Suprapubic skin (tissue), 4 donors: ENCODE results near the gene STEAP4. TPM values are rescaled to one million over a fixed set of nuclear protein-coding genes. Genes with fewer than 3 reads are reported as not detected.

Source experiments
- DNase-seq, 2 donors: peaks; one replicate each; pipeline ENCODE4 v3.0.0-alpha.2; 2019; ENCODE audit warnings: low spot score in 2 of 2
- H3K27ac ChIP-seq: fragments of 200-600 bp; sonication (generic); one replicate; pipeline ENCODE4 v1.5.1; 2019
- H3K27me3 ChIP-seq: fragments of 200-600 bp; sonication (generic); one replicate; pipeline ENCODE4 v1.5.1; 2019
- H3K36me3 ChIP-seq: fragments of 200-600 bp; sonication (generic); one replicate; pipeline ENCODE4 v1.5.1; 2019
- H3K4me1 ChIP-seq: fragments of 200-600 bp; sonication (generic); one replicate; pipeline ENCODE4 v1.5.1; 2019
- H3K4me3 ChIP-seq: fragments of 200-600 bp; sonication (generic); one replicate; pipeline ENCODE4 v1.5.1; 2019; ENCODE audit warnings: mild to moderate bottlenecking
- H3K9me3 ChIP-seq: fragments of 200-600 bp; sonication (generic); one replicate; pipeline ENCODE4 v1.5.1; 2019
- CTCF ChIP-seq, 2 donors: fragments of 200-600 bp in 1 of 2; fragments of 450-650 bp in 1 of 2; sonication (generic) in 1 of 2; IDR thresholded peaks; one replicate each; pipeline ENCODE4 v1.5.1; 2016 to 2019; ENCODE audit warnings: antibody characterized with exemption in 2 of 2, mild to moderate bottlenecking in 1 of 2, moderate library complexity in 1 of 2
- EP300 ChIP-seq: sonication (generic); formaldehyde crosslinking; IDR thresholded peaks from one replicate; pipeline ENCODE4 v1.6.1; 2017; ENCODE audit warnings: antibody characterized with exemption
- POLR2A ChIP-seq, 2 donors: fragments of 450-650 bp; IDR thresholded peaks; one replicate each; pipeline ENCODE4 v1.6.1; 2017; ENCODE audit warnings: antibody characterized with exemption in 2 of 2, mild to moderate bottlenecking in 2 of 2, moderate library complexity in 2 of 2
- POLR2AphosphoS5 ChIP-seq, 3 donors: sonication (generic); formaldehyde crosslinking; IDR thresholded peaks; one replicate each; pipeline ENCODE4 v1.6.1; 2017; ENCODE audit warnings: antibody characterized with exemption in 3 of 3
- WGBS: methylation state at CpG from one replicate; pipeline ENCODE4 v1.1.5; 2018; 5-methylcytosine and 5-hydroxymethylcytosine counted together
- total RNA-seq, 4 donors: library from RNA; depleted of rRNA; stranded (reverse); fragments of >200 nt; gene quantifications; one replicate each; pipeline ENCODE4 v1.1.0, GENCODE V29; 2016

The STEAP4 gene
- total RNA-seq, 4 donors from 2014 or later: 19.3 to 33.0 (median 24.2) TPM

- TF ChIP-seq EP300 (no peak), POLR2A (IDR thresholded peaks at IDR 0.05) (no peak), POLR2AphosphoS5 (IDR thresholded peaks at IDR 0.05) (no peak), CTCF (IDR thresholded peaks at IDR 0.05) (no peak)
- no peak for DNase-seq
- no peak overlapping the region for H3K27ac ChIP-seq
- WGBS: 100% methylated on average over 1 of the region's 1 CpG
- no peaks in the 10 kb centered on the region for H3K36me3 ChIP-seq
- peaks cover 8% of the 10 kb centered on the region for H3K4me1 ChIP-seq
- H3K27me3 ChIP-seq: no peaks in the 10 kb centered on the region
- H3K9me3 ChIP-seq: no peaks in the 10 kb centered on the region
- H3K4me3 ChIP-seq: no peak overlapping the region
These were observed 6.2 kb downstream of the STEAP4 start for GRCh38 chr7:88300401-88300945.

DNA sequence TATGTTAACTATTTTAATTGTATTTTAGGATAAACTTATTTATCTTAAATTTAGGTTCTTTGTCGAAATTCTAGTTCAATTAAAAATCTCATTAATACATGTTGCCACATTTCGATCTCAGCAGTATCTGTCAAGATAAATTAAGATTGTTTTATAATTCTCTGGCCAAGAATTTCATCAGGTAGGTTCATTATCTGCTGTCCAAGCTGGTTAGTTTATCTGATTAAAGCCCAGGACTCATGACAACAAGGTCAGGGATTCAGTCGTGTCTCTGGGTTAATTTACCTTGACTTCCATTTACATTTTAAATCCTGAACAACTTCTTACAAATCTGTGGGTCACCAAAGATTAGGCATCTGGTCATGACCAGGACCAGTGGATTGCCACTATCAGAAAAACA is 7.6 kb downstream of the STEAP4 start:
- Histone ChIP-seq H3K36me3 (no peaks in the 10 kb centered on the region), H3K4me1 (peaks cover 6% of the 10 kb centered on the region), H3K9me3 (no peaks in the 10 kb centered on the region), H3K27ac (no peak overlapping the region), H3K27me3 (no peaks in the 10 kb centered on the region), H3K4me3 (no peak overlapping the region)
- TF ChIP-seq EP300: no peak
- no peak for TF ChIP-seq POLR2AphosphoS5 (IDR thresholded peaks at IDR 0.05)
- no peak for TF ChIP-seq POLR2A (IDR thresholded peaks at IDR 0.05)
- TF ChIP-seq CTCF (IDR thresholded peaks at IDR 0.05): no peak
- DNase-seq: no peak
- WGBS: 84% methylated on average over 3 of the region's 3 CpGs

- Histone ChIP-seq H3K27me3 (no peaks in the 10 kb centered on the region), H3K4me3 (no peak overlapping the region), H3K9me3 (no peaks in the 10 kb centered on the region), H3K27ac (no peak overlapping the region), H3K4me1 (peaks cover 18% of the 10 kb centered on the region), H3K36me3 (no peaks in the 10 kb centered on the region)
- 98% methylated on average over 1 of the region's 1 CpG for WGBS
- no peak for DNase-seq
- TF ChIP-seq CTCF (IDR thresholded peaks at IDR 0.05) (no peak), EP300 (no peak), POLR2AphosphoS5 (IDR thresholded peaks at IDR 0.05) (no peak), POLR2A (IDR thresholded peaks at IDR 0.05) (no peak)
These were observed 12.8 kb downstream of the STEAP4 start for GRCh38 chr7:88293866-88294265.

DNA sequence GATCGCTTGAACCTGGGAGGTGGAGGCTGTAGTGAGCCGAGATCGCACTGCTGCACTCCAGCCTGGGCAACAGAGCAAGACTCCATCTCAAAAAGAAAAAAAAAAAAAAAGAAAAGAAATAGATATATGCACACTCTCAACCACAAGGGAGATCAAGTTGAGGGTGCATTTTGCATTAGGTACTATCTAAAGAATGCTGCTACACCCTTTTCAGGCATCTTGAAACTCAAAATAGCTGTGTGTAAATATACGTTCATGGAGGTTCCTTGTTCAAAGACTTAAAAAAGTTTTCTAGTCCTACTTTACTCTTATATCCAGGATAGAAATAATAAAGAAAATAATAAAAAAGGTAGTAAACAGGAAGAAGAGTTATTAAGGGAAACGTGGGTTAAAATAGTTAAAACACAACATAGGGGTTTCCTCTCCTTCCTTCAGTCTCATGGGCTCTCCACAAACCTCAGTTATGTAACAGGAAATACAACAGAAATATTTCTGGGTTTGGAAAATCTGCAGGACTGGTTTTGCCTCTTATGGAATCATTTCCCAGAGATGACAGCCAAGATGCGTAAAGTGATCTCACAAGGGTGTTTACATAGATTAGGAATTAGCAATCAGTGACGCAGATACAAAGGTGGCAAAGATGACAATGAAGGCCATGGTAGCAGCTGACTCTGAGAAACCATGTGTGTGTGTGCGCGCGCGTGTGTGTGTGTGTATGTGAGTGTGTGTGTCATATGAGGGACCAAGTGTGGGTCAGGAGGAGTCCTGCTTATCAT is 15.1 kb downstream of the STEAP4 start:
- no peaks in the 10 kb centered on the region for H3K27me3 ChIP-seq
- H3K9me3 ChIP-seq: no peaks in the 10 kb centered on the region
- DNase-seq: no peak
- peaks cover 18% of the 10 kb centered on the region for H3K4me1 ChIP-seq
- no peak for TF ChIP-seq POLR2A (IDR thresholded peaks at IDR 0.05)
- no peak overlapping the region for H3K4me3 ChIP-seq
- WGBS: 74% methylated on average over 11 of the region's 11 CpGs
- H3K36me3 ChIP-seq: no peaks in the 10 kb centered on the region
- no peak overlapping the region for H3K27ac ChIP-seq

GRCh38 chr7:88290491-88290890 is 16.2 kb downstream of the STEAP4 start:
- no peak overlapping the region for H3K4me3 ChIP-seq
- H3K4me1 ChIP-seq: peaks cover 18% of the 10 kb centered on the region
- no peaks in the 10 kb centered on the region for H3K27me3 ChIP-seq
- no peaks in the 10 kb centered on the region for H3K9me3 ChIP-seq
- no peak for DNase-seq
- H3K36me3 ChIP-seq: no peaks in the 10 kb centered on the region
- peak overlapping the region; percentile 14 for H3K27ac ChIP-seq
- 84% methylated on average over 4 of the region's 4 CpGs for WGBS
- TF ChIP-seq CTCF (IDR thresholded peaks at IDR 0.05) (no peak), POLR2A (IDR thresholded peaks at IDR 0.05) (no peak), POLR2AphosphoS5 (IDR thresholded peaks at IDR 0.05) (no peak), EP300 (no peak)
